Activated CD8-positive, alpha-beta memory T cell treated with anti-CD3 and anti-CD28 coated beads for 24 hours (primary cell): ENCODE results near the gene APOL1.
"Not testable (repeated sequence)": the region's sequence is repeated elsewhere in the genome, so short reads cannot be mapped to it uniquely, and the experiment has no call there.

ENCODE experiments used
- DNase-seq: peaks from one replicate; pipeline ENCODE4 v3.0.0-alpha.2; 2020

The APOL1 gene

GRCh38 chr22:36245805-36246356 lies 7.1 kb upstream of the APOL1 start:
- no peak for DNase-seq

- DNase-seq: no peak
Measured at GRCh38 chr22:36246718-36247117, 6.2 kb upstream of the APOL1 start.

GRCh38 chr22:36247955-36248354 lies 5.0 kb upstream of the APOL1 start:
- DNase-seq: no peak

- DNase-seq: no peak
Measured at GRCh38 chr22:36249160-36249559, 3.8 kb upstream of the APOL1 start.

GRCh38 chr22:36250292-36250960 lies 2.5 kb upstream of the APOL1 start:
- not testable (repeated sequence) for DNase-seq

- not testable (repeated sequence) for DNase-seq
Measured at GRCh38 chr22:36251979-36252608, 839 bp upstream of the APOL1 start.

- DNase-seq: peak; percentile 72
Measured at GRCh38 chr22:36253523-36254490, 874 bp downstream of the APOL1 start.

- DNase-seq: not testable (repeated sequence)
Measured at GRCh38 chr22:36255572-36255971, 2.6 kb downstream of the APOL1 start.

GRCh38 chr22:36256478-36256877 lies 3.5 kb downstream of the APOL1 start:
- no peak for DNase-seq

- DNase-seq: peak; percentile 47
Measured at GRCh38 chr22:36257308-36257707, 4.4 kb downstream of the APOL1 start.

GRCh38 chr22:36257948-36258670 lies 5.2 kb downstream of the APOL1 start:
- DNase-seq: peak; percentile 41

GRCh38 chr22:36258701-36259614 lies 6.0 kb downstream of the APOL1 start:
- DNase-seq: peak; percentile 64

GRCh38 chr22:36259615-36260300 lies 6.8 kb downstream of the APOL1 start:
- peak; percentile 21 for DNase-seq

GRCh38 chr22:36261675-36262074 lies 8.7 kb downstream of the APOL1 start:
- DNase-seq: not testable (repeated sequence)

GRCh38 chr22:36262307-36262706 lies 9.4 kb downstream of the APOL1 start:
- not testable (repeated sequence) for DNase-seq

GRCh38 chr22:36263216-36263673 lies 10.3 kb downstream of the APOL1 start:
- DNase-seq: not testable (repeated sequence)

- DNase-seq: not testable (repeated sequence)
Measured at GRCh38 chr22:36263886-36264664, 11.1 kb downstream of the APOL1 start.

- DNase-seq: no peak
Measured at GRCh38 chr22:36267058-36267457, 14.1 kb downstream of the APOL1 start.

- DNase-seq: no peak
Measured at GRCh38 chr22:36267896-36268485, 15.1 kb downstream of the APOL1 start.
